Hematopoietic multipotent progenitor cell treated with erythropoietin and hydrocortisone succinate and interleukin-3 and kit ligand, for 6 days (in vitro differentiated cells): ENCODE data around the gene TST.

Experiments used
- DNase-seq: peaks from one replicate; pipeline ENCODE4 v3.0.0-alpha.2; 2015

The TST gene

GRCh38 chr22:37030560-37031281 is 11.5 kb upstream of the TST start:
- no peak for DNase-seq

DNA sequence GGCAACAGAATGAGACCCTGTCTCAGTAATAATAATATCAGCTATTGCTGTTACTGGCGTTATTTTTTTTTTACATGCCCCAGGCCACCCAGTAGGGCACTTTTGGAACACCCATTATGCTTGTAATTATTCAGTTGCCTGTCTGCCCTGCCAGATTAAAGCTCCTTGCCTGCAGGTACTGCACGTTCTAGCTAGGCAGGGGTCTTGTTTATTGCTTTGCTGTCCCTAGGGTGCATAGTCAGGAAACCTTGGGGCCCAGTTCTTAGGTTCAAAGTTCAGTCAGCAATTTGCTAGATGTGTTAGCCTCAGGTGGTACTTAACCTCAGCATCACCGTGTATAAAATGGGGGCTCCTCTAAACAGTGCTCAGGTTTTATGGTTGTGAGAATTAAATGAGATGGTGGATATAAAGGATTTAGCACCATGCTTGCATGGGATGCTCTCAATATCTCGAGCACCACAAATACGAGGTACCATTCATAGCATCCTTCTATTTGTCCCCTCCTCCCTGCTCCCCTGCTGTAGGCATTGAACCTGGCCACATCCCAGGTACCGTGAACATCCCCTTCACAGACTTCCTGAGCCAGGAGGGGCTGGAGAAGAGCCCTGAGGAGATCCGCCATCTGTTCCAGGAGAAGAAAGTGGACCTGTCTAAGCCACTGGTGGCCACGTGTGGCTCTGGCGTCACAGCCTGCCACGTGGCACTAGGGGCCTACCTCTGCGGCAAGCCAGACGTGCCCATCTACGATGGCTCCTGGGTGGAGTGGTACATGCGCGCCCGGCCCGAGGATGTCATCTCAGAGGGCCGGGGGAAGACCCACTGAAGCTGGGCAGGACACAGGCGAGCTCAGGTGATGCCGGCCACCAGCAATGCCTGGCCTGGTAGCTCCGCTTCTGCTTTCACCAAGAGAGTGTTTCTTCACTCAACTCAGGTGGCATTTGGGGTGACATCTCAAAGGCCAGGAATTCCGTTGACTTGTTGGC is 9.7 kb upstream of the TST start:
- DNase-seq: no peak

DNA sequence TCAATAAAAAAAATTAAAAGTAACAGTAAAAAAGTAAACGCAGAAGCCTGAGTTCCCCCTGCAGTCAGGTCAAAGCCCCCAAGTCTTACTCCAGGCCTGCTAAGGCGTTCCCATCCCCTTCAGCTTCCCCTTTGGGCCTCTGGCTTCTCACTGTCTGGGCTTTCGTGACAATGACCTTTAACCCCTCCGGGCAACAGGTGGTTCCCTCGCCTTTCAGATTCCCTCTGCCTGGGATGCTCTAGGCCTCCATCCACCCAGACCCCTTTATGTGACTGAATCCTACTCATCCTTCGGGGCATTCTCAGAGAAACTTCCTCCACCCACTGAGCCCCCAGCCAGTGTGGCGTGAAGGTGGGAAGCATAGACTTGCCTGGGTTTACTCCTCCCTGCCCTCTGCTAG is 8.3 kb upstream of the TST start:
- DNase-seq: no peak

- DNase-seq: no peak
Observed at GRCh38 chr22:37026325-37026724, 7.1 kb upstream of the TST start.

GRCh38 chr22:37025500-37026070 is 6.3 kb upstream of the TST start:
- DNase-seq: no peak

- no peak for DNase-seq
Observed at GRCh38 chr22:37024339-37025157, 5.3 kb upstream of the TST start.

GRCh38 chr22:37023743-37024338 is 4.6 kb upstream of the TST start:
- no peak for DNase-seq

DNA sequence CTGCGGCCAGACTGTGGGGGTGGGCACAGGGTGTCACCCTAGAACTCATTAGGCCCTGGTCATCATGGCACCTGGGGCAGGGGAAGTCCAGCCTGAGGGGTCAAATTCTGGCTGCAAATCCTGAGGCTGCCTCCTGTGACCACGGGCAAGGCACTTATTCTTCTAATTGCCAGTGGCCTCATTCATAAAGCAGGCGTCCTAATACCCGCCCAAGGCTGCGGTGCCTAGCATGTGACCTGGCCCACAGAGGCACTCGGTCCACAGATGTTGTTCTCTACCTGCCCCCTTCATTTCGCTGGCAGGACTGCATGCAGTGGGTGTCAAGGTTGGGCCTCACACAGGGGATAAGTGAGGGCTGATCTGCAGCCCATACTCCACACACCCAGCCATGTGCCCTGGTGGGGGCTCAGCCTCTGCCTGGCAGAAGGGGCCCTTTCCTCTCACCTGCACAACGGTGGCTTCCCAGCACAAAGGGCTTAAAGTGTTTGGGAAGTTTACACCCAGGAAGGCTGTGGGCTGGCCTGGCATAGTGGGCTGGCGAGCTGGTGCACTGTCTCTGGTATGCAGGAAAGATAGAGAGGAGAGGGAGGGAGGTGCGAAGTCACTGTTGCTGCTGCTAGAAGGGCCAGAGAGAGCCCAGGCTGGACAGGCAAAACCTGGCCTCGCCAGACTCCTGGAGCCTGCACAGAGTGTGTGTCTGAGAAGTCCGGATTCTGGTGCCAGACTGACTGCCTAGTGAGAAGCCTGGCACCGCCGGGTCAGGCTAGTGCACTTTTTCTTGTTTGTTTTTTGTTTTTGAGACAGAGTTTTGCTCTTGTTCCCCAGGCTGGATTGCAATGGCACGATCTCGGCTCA is 3.5 kb upstream of the TST start:
- peak; percentile 42 for DNase-seq

- peak; percentile 92 for DNase-seq
Observed at GRCh38 chr22:37021710-37022482, 2.6 kb upstream of the TST start.

DNA sequence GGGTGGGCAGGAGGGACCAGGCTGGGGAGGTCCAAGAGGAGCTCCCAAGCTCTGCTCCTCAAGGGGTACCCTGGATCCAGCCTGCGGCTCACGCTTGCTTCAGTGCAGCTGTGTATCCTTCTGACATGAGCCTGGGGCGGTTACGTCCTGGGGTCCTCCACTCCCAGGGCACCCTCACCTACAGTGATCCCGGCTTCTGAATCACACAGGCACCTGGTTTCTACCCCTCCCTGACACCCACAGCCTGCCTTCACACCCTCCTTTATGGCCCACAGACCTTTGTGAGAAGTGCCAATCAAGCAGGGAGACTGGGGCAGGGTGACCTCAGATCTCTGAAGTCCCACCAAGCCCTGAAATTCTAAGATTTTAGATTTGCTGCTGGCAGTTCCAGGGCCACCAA is 1.8 kb upstream of the TST start:
- DNase-seq: no peak

- DNase-seq: peak; percentile 84
Observed at GRCh38 chr22:37020192-37020479, 889 bp upstream of the TST start.

DNA sequence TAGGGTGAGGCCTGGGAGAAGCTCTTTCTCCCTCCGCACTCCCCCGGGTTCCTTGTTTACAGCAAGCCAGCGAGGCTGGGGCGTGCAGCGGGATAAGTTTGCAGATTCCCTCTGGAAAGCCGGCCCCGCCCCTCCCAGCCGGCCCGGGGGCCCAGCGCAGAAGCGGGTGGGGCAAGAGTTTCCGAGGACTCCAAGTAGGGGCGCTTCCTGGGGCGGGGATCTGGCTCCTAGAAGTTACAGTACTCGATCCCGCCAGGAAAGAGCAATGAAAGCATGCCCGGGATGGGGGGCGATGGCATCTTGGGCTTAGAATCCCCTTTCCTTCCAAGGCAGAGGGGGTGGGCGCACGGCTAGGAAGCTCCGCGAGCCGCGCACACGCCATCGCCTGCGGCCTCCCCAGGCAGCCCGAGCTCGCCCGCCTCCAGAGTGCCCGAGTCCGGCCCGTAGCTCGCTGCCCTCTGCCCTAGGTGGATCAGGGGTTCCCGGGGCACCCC is 385 bp downstream of the TST start:
- peak; percentile 44 for DNase-seq

DNA sequence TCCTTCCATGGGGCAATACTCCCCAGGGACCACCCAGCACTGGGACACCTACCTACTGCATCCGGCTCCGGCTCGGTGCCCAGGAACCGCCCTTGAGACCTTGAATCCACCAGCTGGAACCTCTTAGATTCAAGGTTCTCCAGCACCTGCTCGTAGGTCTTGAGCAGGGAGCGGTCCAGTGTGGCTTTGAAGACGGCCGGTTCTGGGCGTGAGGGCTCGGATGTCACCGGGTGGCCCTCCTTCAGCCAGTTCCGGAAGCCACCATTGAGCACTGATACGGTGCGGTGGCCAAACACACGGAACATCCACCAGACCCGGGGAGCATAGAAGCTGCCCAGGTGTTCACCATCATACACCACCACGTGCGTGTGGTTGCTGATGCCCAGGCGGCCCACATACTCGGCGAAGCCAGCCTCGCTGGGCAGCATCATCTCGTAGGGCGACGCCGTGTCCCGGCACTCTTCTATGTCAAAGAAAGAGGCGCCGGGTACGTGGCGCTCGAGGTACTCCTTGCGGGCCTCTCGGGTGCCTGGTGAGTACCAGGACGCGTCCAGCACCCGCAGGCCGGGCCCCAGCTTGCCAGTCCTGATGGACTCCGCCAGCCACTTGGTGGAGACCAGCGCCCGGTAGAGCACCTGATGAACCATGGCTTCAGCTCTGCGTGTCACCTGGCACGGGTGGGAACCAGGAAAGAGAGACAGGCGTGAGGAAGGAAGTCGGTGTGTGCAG is 997 bp downstream of the TST start:
- no peak for DNase-seq

GRCh38 chr22:37017356-37017755 is 1.9 kb downstream of the TST start:
- no peak for DNase-seq

DNA sequence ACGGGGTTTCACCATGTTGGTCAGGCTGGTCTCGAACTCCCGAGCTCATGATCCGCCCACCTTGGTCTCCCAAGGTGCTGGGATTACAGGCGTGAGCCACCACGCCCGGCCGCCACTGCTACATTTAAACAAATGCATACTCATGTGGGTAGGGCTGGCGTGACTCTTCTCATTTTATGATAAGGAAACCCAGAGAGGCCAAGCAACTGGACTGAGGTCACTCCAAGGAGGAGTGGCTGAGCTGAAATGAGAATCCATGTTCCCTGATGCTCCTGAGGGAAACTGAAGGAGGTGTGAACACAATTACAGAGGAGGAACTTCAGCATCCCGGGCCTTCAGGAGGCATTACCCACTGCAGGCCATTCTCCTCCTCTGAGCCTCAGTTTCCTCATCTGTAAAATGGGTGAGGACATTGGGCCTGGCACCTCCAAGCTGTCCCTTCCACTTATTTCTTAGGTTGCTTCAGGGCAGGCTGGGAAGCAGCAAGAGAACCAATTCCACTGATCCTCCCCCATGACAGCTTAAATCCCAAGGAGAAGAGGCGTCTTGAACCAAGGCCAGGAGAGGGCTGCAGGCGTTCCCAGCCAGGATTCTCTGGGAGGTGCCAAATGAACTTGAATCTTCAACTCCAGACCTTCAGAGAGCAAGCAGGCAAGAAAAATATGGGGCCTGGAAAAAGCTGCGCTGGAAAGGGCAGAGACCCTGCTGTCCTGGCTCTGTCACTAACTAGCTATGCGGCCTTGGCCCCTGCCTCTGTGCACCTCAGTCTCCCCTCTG is 2.9 kb downstream of the TST start:
- peak; percentile 68 for DNase-seq

DNA sequence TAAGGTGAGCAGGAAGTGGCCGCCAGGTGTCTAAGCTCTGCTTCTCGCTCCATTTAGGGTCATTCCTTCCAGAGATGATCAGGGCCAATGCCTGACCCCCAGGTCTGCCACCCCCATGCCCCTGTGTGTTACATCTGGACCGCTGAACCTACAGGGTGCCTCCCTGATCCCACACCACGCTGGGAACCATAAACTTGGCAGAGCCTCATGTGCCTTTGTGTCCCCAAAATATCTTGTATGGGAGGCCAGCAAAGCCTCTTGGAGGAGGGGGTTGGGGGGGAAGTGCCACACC is 3.7 kb downstream of the TST start:
- DNase-seq: no peak

DNA sequence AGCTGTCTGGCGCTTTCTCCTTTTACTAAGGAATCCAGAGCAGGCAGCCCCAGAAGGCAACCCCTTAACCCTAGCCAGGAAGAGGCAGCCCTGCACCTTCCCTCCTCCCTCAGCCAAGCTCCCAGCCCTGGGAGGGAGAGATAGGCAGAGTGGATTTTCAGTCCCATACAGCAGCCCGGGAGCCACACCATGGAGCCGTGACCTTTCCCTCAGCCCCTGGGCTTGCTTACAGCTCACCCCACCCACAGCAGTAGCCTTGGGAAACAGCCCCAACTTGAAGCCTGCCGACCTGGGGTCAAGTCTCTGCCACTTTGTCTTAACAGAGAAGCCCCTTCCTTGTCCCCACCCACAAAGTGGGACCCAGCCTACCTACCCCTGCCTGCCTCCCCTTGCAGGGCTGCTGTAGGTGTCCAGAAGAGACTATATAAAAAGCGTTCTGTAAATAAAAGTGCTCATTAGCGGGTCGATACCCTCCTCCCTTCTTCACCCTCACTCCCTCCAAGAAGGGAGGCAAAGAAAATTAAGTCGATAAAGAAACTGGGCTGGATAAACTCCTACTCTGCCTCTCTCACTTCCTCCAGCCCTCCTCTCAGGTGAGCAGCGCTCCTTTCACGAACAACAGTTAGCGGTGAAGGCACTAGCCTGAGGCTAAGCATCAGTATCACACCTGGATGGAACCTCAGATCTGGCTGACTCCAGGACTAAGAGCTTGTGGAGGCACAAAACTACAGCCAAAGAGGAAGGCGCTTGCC is 4.2 kb downstream of the TST start:
- no peak for DNase-seq

GRCh38 chr22:37014415-37014806 is 4.8 kb downstream of the TST start:
- DNase-seq: no peak

DNA sequence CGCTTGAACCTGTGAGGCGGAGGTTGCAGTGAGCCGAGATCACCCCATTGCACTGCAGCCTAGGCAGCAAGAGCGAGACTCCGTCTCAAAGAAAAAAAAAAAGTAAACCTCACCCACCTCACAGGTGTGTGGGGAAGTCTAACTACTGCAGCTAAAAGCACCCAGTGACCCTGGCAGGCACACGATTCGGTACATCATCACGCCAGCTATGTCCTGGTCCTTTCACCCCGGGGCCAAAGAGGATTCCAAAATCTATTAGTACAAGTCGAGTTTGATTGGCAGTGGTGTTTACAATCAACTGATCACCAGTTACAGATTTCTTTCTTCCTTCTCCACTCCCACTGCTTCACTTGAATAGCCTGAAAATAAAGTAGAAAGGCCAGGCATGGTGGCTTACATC is 6.3 kb downstream of the TST start:
- no peak for DNase-seq
